Measurements from ENCODE around the gene GOSR2. TPM values are rescaled to one million over a fixed set of nuclear protein-coding genes. Genes with fewer than 3 reads are reported as not detected.

Gene GOSR2
- total and polyA plus RNA-seq, 9 of the 15 experiments (the other 6 are each of a cell fraction or from before 2014, with no cell fraction given) = 32.7 to 96.3 (median 48.9) TPM

DNA sequence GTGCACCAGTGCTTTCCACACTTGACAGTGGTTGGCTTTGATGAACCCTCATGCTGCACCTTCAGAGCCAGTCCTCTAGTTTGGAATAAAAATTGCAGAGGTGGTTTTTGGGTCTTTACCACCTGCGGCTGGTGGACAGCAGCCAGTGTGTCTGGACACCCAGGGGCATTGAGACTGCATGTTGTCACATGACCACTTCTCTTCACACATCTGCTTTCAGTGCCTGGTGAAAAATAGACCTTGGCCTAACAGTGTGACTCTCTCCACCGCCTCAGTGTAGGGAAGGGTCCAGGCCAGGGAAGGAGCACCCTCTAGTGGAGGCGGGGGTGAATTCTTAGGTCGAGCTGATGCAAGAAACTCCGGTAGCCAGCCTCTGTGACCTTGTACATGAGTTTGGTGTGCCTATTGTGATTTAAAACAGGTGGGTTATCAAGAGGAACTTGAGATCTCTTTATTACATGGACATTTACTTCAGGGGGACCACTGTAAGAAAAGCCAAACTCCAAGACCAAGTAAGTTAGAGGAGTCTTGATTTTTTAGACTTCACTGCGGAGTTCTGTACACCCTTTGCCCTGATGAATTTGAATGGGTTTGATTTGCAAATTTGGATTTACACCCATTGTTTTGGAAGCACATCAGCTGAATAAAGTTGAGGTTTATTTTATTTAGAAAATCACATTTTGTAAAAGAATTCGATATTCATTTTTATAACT, 17.9 kb downstream of the GOSR2 start (continued):
- TF ChIP-seq ZNF699 (CRISPR knock-in tag; IDR thresholded peaks at IDR 0.05; ENCODE audit: insufficient replicate concordance) (no peak), HCFC1 (IDR thresholded peaks at IDR 0.05; ENCODE audit: low read depth, low read length) (0 out of 2 replicates have a peak, but pooled peaks have one; percentile 12), SMARCB1 (IDR thresholded peaks at IDR 0.05; ENCODE audit: insufficient read length, low read depth) (no peak), GABPB2 (CRISPR knock-in tag; conservative IDR thresholded peaks at IDR 0.05) (no peak), ZNF445 (CRISPR knock-in tag; IDR thresholded peaks at IDR 0.05; ENCODE audit: low read depth) (no peak), NFRKB (IDR thresholded peaks at IDR 0.05; ENCODE audit: low read depth) (no peak), RBM34 (IDR thresholded peaks at IDR 0.05; ENCODE audit: borderline replicate concordance, insufficient read depth, low read length) (no peak), ZNF133 (CRISPR knock-in tag; IDR thresholded peaks at IDR 0.05) (no peak), ZNF764 (CRISPR knock-in tag; IDR thresholded peaks at IDR 0.05; ENCODE audit: low read depth) (no peak), CBFA2T3 (IDR thresholded peaks at IDR 0.05) (no peak), ZZZ3 (IDR thresholded peaks at IDR 0.05) (no peak), GTF2F1 (IDR thresholded peaks at IDR 0.05; ENCODE audit: low read depth, low read length) (no peak), SREBF2 (CRISPR knock-in tag; IDR thresholded peaks at IDR 0.05) (no peak), RFX7 (CRISPR knock-in tag; IDR thresholded peaks at IDR 0.05) (no peak), HNRNPH1 (optimal IDR thresholded peaks at IDR 0.05; ENCODE audit: low read depth, low read length) (no peak), KDM5B (IDR thresholded peaks at IDR 0.05; ENCODE audit: insufficient replicate concordance, low read depth, low read length) (no peak), MTF1 (CRISPR knock-in tag; IDR thresholded peaks at IDR 0.05; ENCODE audit: borderline replicate concordance) (no peak)
- TF ChIP-seq, protein P1, sequence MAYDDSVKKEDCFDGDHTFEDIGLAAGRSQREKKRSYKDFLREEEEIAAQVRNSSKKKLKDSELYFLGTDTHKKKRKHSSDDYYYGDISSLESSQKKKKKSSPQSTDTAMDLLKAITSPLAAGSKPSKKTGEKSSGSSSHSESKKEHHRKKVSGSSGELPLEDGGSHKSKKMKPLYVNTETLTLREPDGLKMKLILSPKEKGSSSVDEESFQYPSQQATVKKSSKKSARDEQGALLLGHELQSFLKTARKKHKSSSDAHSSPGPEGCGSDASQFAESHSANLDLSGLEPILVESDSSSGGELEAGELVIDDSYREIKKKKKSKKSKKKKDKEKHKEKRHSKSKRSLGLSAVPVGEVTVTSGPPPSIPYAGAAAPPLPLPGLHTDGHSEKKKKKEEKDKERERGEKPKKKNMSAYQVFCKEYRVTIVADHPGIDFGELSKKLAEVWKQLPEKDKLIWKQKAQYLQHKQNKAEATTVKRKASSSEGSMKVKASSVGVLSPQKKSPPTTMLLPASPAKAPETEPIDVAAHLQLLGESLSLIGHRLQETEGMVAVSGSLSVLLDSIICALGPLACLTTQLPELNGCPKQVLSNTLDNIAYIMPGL (CRISPR knock-in tag; IDR thresholded peaks at IDR 0.05) = no peak
- TF ChIP-seq, protein P2, sequence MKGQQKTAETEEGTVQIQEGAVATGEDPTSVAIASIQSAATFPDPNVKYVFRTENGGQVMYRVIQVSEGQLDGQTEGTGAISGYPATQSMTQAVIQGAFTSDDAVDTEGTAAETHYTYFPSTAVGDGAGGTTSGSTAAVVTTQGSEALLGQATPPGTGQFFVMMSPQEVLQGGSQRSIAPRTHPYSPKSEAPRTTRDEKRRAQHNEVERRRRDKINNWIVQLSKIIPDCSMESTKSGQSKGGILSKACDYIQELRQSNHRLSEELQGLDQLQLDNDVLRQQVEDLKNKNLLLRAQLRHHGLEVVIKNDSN (CRISPR knock-in tag; IDR thresholded peaks at IDR 0.05) = peak; percentile 59
- TF ChIP-seq, protein P3, sequence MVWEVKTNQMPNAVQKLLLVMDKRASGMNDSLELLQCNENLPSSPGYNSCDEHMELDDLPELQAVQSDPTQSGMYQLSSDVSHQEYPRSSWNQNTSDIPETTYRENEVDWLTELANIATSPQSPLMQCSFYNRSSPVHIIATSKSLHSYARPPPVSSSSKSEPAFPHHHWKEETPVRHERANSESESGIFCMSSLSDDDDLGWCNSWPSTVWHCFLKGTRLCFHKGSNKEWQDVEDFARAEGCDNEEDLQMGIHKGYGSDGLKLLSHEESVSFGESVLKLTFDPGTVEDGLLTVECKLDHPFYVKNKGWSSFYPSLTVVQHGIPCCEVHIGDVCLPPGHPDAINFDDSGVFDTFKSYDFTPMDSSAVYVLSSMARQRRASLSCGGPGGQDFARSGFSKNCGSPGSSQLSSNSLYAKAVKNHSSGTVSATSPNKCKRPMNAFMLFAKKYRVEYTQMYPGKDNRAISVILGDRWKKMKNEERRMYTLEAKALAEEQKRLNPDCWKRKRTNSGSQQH (CRISPR knock-in tag; IDR thresholded peaks at IDR 0.05) = no peak
- TF ChIP-seq, protein P4, sequence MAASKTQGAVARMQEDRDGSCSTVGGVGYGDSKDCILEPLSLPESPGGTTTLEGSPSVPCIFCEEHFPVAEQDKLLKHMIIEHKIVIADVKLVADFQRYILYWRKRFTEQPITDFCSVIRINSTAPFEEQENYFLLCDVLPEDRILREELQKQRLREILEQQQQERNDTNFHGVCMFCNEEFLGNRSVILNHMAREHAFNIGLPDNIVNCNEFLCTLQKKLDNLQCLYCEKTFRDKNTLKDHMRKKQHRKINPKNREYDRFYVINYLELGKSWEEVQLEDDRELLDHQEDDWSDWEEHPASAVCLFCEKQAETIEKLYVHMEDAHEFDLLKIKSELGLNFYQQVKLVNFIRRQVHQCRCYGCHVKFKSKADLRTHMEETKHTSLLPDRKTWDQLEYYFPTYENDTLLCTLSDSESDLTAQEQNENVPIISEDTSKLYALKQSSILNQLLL (CRISPR knock-in tag; IDR thresholded peaks at IDR 0.05; ENCODE audit: borderline replicate concordance) = no peak
- TF ChIP-seq, protein P5, sequence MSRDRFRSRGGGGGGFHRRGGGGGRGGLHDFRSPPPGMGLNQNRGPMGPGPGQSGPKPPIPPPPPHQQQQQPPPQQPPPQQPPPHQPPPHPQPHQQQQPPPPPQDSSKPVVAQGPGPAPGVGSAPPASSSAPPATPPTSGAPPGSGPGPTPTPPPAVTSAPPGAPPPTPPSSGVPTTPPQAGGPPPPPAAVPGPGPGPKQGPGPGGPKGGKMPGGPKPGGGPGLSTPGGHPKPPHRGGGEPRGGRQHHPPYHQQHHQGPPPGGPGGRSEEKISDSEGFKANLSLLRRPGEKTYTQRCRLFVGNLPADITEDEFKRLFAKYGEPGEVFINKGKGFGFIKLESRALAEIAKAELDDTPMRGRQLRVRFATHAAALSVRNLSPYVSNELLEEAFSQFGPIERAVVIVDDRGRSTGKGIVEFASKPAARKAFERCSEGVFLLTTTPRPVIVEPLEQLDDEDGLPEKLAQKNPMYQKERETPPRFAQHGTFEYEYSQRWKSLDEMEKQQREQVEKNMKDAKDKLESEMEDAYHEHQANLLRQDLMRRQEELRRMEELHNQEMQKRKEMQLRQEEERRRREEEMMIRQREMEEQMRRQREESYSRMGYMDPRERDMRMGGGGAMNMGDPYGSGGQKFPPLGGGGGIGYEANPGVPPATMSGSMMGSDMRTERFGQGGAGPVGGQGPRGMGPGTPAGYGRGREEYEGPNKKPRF (IDR thresholded peaks at IDR 0.05; ENCODE audit: low read depth, low read length) = no peak
